22Rv1 (cell line): Measurements from ENCODE around the gene AGAP5.

ENCODE experiments used
- H3K27ac ChIP-seq: fragments of 450-650 bp; 2 replicates; pipeline ENCODE4 v1.5.1; 2017
- CTCF ChIP-seq: fragments of 450-650 bp; IDR thresholded peaks from 2 replicates; pipeline ENCODE4 v1.5.1; 2017; ENCODE audit warnings: mild to moderate bottlenecking
- ZFX ChIP-seq: fragments of 450-650 bp; IDR thresholded peaks from 2 replicates; pipeline ENCODE4 v1.6.1; 2017; ENCODE audit warnings: antibody characterized with exemption, borderline replicate concordance

AGAP5 gene

GRCh38 chr10:73649876-73650536, 47.9 kb downstream of the AGAP5 start:
- no peak overlapping the region for H3K27ac ChIP-seq
- TF ChIP-seq ZFX = no peak
- no peak for TF ChIP-seq CTCF

- no peak overlapping the region for H3K27ac ChIP-seq
- TF ChIP-seq ZFX (no peak), CTCF (no peak)
Observed at GRCh38 chr10:73648975-73649829, 48.7 kb downstream of the AGAP5 start.

GRCh38 chr10:73647875-73648651, 49.8 kb downstream of the AGAP5 start:
- TF ChIP-seq ZFX = no peak
- TF ChIP-seq CTCF = no peak
- no peak overlapping the region for H3K27ac ChIP-seq

- H3K27ac ChIP-seq = no peak overlapping the region
Observed at GRCh38 chr10:73647211-73647874, 50.6 kb downstream of the AGAP5 start.

GRCh38 chr10:73646598-73647041, 51.3 kb downstream of the AGAP5 start:
- no peak for TF ChIP-seq ZFX
- TF ChIP-seq CTCF = no peak

More at GRCh38 chr10:73647211-73647874, 50.6 kb downstream of the AGAP5 start:
- TF ChIP-seq ZFX = no peak
- TF ChIP-seq CTCF = no peak

GRCh38 chr10:73645251-73645650, 52.7 kb downstream of the AGAP5 start:
- TF ChIP-seq CTCF (no peak), ZFX (no peak)
- H3K27ac ChIP-seq = no peak overlapping the region

More at GRCh38 chr10:73646598-73647041, 51.3 kb downstream of the AGAP5 start:
- no peak overlapping the region for H3K27ac ChIP-seq
